IgD-negative memory B cell (primary cell): ENCODE measurements around the gene LRRC55. TPM values are rescaled to one million over a fixed set of nuclear protein-coding genes. Genes with fewer than 3 reads are reported as not detected.
A peak's percentile ranks its signal among the peaks of the same experiment; 100 is the strongest.

ENCODE experiments used
- H3K27ac Mint-ChIP-seq, 3 donors: one replicate each; pipeline ENCODE4 v1.8.0; 2020 to 2022; ENCODE audit warnings: mild to moderate bottlenecking in 3 of 3, mixed read lengths in 3 of 3, moderate library complexity in 1 of 3
- H3K27me3 Mint-ChIP-seq: one replicate; pipeline ENCODE4 v1.8.0; 2021; ENCODE audit warnings: mixed read lengths
- H3K36me3 Mint-ChIP-seq: one replicate; pipeline ENCODE4 v1.8.0; 2020; ENCODE audit warnings: mild to moderate bottlenecking, mixed read lengths
- H3K4me1 Mint-ChIP-seq, 3 donors: one replicate each; pipeline ENCODE4 v1.8.0; 2020 to 2022; ENCODE audit warnings: mixed read lengths in 3 of 3, mild to moderate bottlenecking in 1 of 3
- H3K4me3 Mint-ChIP-seq, 4 donors: one replicate each; pipeline ENCODE4 v1.8.0; 2020 to 2022; ENCODE audit warnings: mild to moderate bottlenecking in 4 of 4, mixed read lengths in 4 of 4, moderate library complexity in 3 of 4
- H3K9me3 Mint-ChIP-seq, 3 donors: one replicate each; pipeline ENCODE4 v1.8.0; 2020 to 2021; ENCODE audit warnings: mixed read lengths in 3 of 3, mild to moderate bottlenecking in 1 of 3
- polyA plus RNA-seq: library from polyadenylated mRNA; unstranded; fragments of 300-500 nt; fragmentation: Illumina TruSeq; gene quantifications from one replicate; pipeline ENCODE4 v1.2.3, GENCODE V29; 2021

LRRC55 gene
- polyA plus RNA-seq, 1 donor from 2014 or later = not detected

GRCh38 chr11:57174656-57175055, 7.1 kb upstream of the LRRC55 start:
- peaks cover 0 to 6% (median 2%) of the 10 kb centered on the region in 3 donors for H3K9me3 Mint-ChIP-seq
- peaks cover 3% of the 10 kb centered on the region for H3K36me3 Mint-ChIP-seq
- peaks cover 15% of the 10 kb centered on the region for H3K27me3 Mint-ChIP-seq
- no peak overlapping the region for H3K4me3 Mint-ChIP-seq
- no peak overlapping the region for H3K27ac Mint-ChIP-seq
- H3K4me1 Mint-ChIP-seq = no peaks in the 10 kb centered on the region

GRCh38 chr11:57175478-57175877, 6.3 kb upstream of the LRRC55 start:
- Mint-ChIP-seq H3K4me1 (no peaks in the 10 kb centered on the region), H3K36me3 (peaks cover 3% of the 10 kb centered on the region)

GRCh38 chr11:57178334-57178733, 3.4 kb upstream of the LRRC55 start:
- Mint-ChIP-seq H3K36me3 (peaks cover 3% of the 10 kb centered on the region), H3K4me1 (no peaks in the 10 kb centered on the region), H3K9me3 (no peaks in the 10 kb centered on the region), H3K27me3 (peaks cover 20% of the 10 kb centered on the region), H3K27ac (no peak overlapping the region), H3K4me3 (no peak overlapping the region)

More at GRCh38 chr11:57175478-57175877, 6.3 kb upstream of the LRRC55 start:
- peaks cover 0 to 4% (median 2%) of the 10 kb centered on the region in 3 donors for H3K9me3 Mint-ChIP-seq
- no peak overlapping the region for H3K4me3 Mint-ChIP-seq
- H3K27ac Mint-ChIP-seq = no peak overlapping the region
- H3K27me3 Mint-ChIP-seq = peaks cover 15% of the 10 kb centered on the region

- peaks cover 20% of the 10 kb centered on the region for H3K27me3 Mint-ChIP-seq
Observed at GRCh38 chr11:57179681-57180080, 2.1 kb upstream of the LRRC55 start.

GRCh38 chr11:57180081-57180561, 1.6 kb upstream of the LRRC55 start:
- peaks cover 18% of the 10 kb centered on the region for H3K27me3 Mint-ChIP-seq
- H3K4me3 Mint-ChIP-seq = no peak overlapping the region
- H3K27ac Mint-ChIP-seq = no peak overlapping the region
- H3K4me1 Mint-ChIP-seq = no peaks in the 10 kb centered on the region
- H3K9me3 Mint-ChIP-seq = no peaks in the 10 kb centered on the region
- peaks cover 3% of the 10 kb centered on the region for H3K36me3 Mint-ChIP-seq

More at GRCh38 chr11:57179681-57180080, 2.1 kb upstream of the LRRC55 start:
- H3K4me3 Mint-ChIP-seq = no peak overlapping the region
- no peaks in the 10 kb centered on the region for H3K4me1 Mint-ChIP-seq
- H3K27ac Mint-ChIP-seq = no peak overlapping the region
- H3K36me3 Mint-ChIP-seq = peaks cover 3% of the 10 kb centered on the region
- no peaks in the 10 kb centered on the region for H3K9me3 Mint-ChIP-seq

GRCh38 chr11:57180964-57181363, 789 bp upstream of the LRRC55 start:
- H3K4me3 Mint-ChIP-seq = peak overlapping the region in 1 of 4 donors; percentile 9
- no peak overlapping the region for H3K27ac Mint-ChIP-seq
- peaks cover 16% of the 10 kb centered on the region for H3K27me3 Mint-ChIP-seq
- H3K9me3 Mint-ChIP-seq = no peaks in the 10 kb centered on the region
- H3K36me3 Mint-ChIP-seq = peaks cover 3% of the 10 kb centered on the region
- no peaks in the 10 kb centered on the region for H3K4me1 Mint-ChIP-seq

- H3K36me3 Mint-ChIP-seq = peaks cover 3% of the 10 kb centered on the region
- H3K4me3 Mint-ChIP-seq = no peak overlapping the region
- H3K27me3 Mint-ChIP-seq = peaks cover 18% of the 10 kb centered on the region
- H3K9me3 Mint-ChIP-seq = no peaks in the 10 kb centered on the region
- H3K27ac Mint-ChIP-seq = no peak overlapping the region
- no peaks in the 10 kb centered on the region for H3K4me1 Mint-ChIP-seq
Observed at GRCh38 chr11:57182896-57183295, 1.1 kb downstream of the LRRC55 start.

GRCh38 chr11:57190548-57190947, 8.8 kb downstream of the LRRC55 start:
- peaks cover 0 to 5% (median 4%) of the 10 kb centered on the region in 3 donors for H3K9me3 Mint-ChIP-seq
- peaks cover 6% of the 10 kb centered on the region for H3K27me3 Mint-ChIP-seq
- H3K4me3 Mint-ChIP-seq = no peak overlapping the region
- H3K36me3 Mint-ChIP-seq = peaks cover 2% of the 10 kb centered on the region
- no peak overlapping the region for H3K27ac Mint-ChIP-seq
- H3K4me1 Mint-ChIP-seq = no peaks in the 10 kb centered on the region

- Mint-ChIP-seq H3K9me3 (peaks cover 3 to 5% (median 4%) of the 10 kb centered on the region in 3 donors), H3K36me3 (peaks cover 2% of the 10 kb centered on the region), H3K27ac (no peak overlapping the region), H3K27me3 (peaks cover 6% of the 10 kb centered on the region), H3K4me1 (no peaks in the 10 kb centered on the region), H3K4me3 (no peak overlapping the region)
Observed at GRCh38 chr11:57191311-57192219, 9.8 kb downstream of the LRRC55 start.

GRCh38 chr11:57192316-57192715, 10.6 kb downstream of the LRRC55 start:
- H3K9me3 Mint-ChIP-seq = peaks cover 3 to 5% (median 4%) of the 10 kb centered on the region in 3 donors
- H3K4me1 Mint-ChIP-seq = no peaks in the 10 kb centered on the region
- no peak overlapping the region for H3K27ac Mint-ChIP-seq
- H3K4me3 Mint-ChIP-seq = no peak overlapping the region
- peaks cover 6% of the 10 kb centered on the region for H3K27me3 Mint-ChIP-seq
- H3K36me3 Mint-ChIP-seq = peaks cover 2% of the 10 kb centered on the region

- Mint-ChIP-seq H3K4me1 (peaks cover 0 to 1% (median 0%) of the 10 kb centered on the region in 3 donors), H3K9me3 (peaks cover 3 to 5% (median 4%) of the 10 kb centered on the region in 3 donors), H3K36me3 (no peaks in the 10 kb centered on the region), H3K4me3 (no peak overlapping the region), H3K27ac (no peak overlapping the region), H3K27me3 (peaks cover 2% of the 10 kb centered on the region)
Observed at GRCh38 chr11:57196596-57196995, 14.8 kb downstream of the LRRC55 start.

- Mint-ChIP-seq H3K27ac (no peak overlapping the region), H3K36me3 (no peaks in the 10 kb centered on the region), H3K4me1 (peaks cover 0 to 1% (median 0%) of the 10 kb centered on the region in 3 donors), H3K27me3 (peaks cover 2% of the 10 kb centered on the region), H3K4me3 (no peak overlapping the region), H3K9me3 (peaks cover 3 to 5% (median 4%) of the 10 kb centered on the region in 3 donors)
Observed at GRCh38 chr11:57197762-57198161, 16.0 kb downstream of the LRRC55 start.

GRCh38 chr11:57199330-57199729, 17.6 kb downstream of the LRRC55 start:
- no peak overlapping the region for H3K27ac Mint-ChIP-seq
- peaks cover 0 to 1% (median 0%) of the 10 kb centered on the region in 3 donors for H3K4me1 Mint-ChIP-seq
- H3K4me3 Mint-ChIP-seq = no peak overlapping the region
- peaks cover 2% of the 10 kb centered on the region for H3K27me3 Mint-ChIP-seq
- peaks cover 0 to 3% (median 3%) of the 10 kb centered on the region in 3 donors for H3K9me3 Mint-ChIP-seq
- no peaks in the 10 kb centered on the region for H3K36me3 Mint-ChIP-seq

- H3K36me3 Mint-ChIP-seq = no peaks in the 10 kb centered on the region
- H3K9me3 Mint-ChIP-seq = no peaks in the 10 kb centered on the region
Observed at GRCh38 chr11:57200917-57201316, 19.2 kb downstream of the LRRC55 start.

GRCh38 chr11:57202281-57202680, 20.5 kb downstream of the LRRC55 start:
- Mint-ChIP-seq H3K36me3 (no peaks in the 10 kb centered on the region), H3K9me3 (peaks cover 0 to 5% (median 0%) of the 10 kb centered on the region in 3 donors), H3K4me1 (peaks cover 0 to 1% (median 0%) of the 10 kb centered on the region in 3 donors), H3K4me3 (no peak overlapping the region), H3K27ac (no peak overlapping the region), H3K27me3 (peaks cover 8% of the 10 kb centered on the region)

More at GRCh38 chr11:57200917-57201316, 19.2 kb downstream of the LRRC55 start:
- Mint-ChIP-seq H3K27me3 (peaks cover under 1% of the 10 kb centered on the region), H3K4me3 (no peak overlapping the region), H3K4me1 (peaks cover 0 to 1% (median 0%) of the 10 kb centered on the region in 3 donors), H3K27ac (no peak overlapping the region)
